Measurements from ENCODE around the gene RBM33.

Gene RBM33

DNA sequence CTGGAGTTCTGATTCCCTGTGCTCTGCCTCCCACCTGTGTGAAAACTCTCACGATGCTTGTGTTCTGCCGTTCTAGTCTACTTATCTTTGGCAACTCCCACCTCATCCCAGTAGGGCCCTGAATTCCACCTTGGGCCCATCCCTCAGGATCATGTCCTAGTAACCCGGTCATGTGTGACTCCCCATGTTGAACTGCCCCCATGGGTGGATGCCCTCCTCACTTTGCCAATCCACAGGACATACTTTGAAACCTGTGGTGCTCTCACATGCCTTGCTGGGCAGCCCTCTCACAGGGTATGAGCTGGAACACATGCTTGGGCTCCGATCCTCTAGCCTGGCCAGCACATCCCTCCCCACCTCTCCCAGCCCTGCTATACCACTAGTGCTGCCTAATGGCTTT is 3.8 kb upstream of the RBM33 start:
- DNase-seq (ENCODE audit: low read depth) = no peak
- TF ChIP-seq, protein P1, sequence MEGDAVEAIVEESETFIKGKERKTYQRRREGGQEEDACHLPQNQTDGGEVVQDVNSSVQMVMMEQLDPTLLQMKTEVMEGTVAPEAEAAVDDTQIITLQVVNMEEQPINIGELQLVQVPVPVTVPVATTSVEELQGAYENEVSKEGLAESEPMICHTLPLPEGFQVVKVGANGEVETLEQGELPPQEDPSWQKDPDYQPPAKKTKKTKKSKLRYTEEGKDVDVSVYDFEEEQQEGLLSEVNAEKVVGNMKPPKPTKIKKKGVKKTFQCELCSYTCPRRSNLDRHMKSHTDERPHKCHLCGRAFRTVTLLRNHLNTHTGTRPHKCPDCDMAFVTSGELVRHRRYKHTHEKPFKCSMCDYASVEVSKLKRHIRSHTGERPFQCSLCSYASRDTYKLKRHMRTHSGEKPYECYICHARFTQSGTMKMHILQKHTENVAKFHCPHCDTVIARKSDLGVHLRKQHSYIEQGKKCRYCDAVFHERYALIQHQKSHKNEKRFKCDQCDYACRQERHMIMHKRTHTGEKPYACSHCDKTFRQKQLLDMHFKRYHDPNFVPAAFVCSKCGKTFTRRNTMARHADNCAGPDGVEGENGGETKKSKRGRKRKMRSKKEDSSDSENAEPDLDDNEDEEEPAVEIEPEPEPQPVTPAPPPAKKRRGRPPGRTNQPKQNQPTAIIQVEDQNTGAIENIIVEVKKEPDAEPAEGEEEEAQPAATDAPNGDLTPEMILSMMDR (IDR thresholded peaks at IDR 0.05; ENCODE audit: control insufficient read depth, insufficient read depth, low read depth, low read length, missing control alignments) = no peak
- no peak overlapping the region for H3K4me3 ChIP-seq (ENCODE audit: control insufficient read depth, low read depth, low read length)

DNA sequence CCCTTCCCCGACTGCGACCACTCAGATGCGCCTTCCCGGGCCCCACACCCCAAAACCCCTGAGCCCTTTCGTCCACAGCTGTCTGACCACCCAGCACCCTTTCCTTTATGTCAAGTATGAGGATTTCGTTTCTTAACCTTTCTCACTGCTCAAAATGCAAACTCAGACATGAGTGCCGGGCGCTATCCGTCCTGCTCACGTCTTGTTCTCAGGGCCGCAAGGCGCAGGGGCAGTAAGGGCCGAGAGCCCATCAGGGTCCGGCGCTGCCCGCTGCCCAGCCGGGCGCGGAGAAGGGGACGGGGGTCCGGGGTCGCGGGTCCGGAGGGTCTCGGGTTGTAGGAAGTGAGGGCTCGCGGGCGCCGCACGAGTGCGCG is 670 bp upstream of the RBM33 start:
- peak overlapping the region; percentile 81 for H3K4me3 ChIP-seq (ENCODE audit: control insufficient read depth, low read depth, low read length)
- TF ChIP-seq, protein P1 (IDR thresholded peaks at IDR 0.05; ENCODE audit: control insufficient read depth, insufficient read depth, low read depth, low read length, missing control alignments) = no peak
- no peak for DNase-seq (ENCODE audit: low read depth)

DNA sequence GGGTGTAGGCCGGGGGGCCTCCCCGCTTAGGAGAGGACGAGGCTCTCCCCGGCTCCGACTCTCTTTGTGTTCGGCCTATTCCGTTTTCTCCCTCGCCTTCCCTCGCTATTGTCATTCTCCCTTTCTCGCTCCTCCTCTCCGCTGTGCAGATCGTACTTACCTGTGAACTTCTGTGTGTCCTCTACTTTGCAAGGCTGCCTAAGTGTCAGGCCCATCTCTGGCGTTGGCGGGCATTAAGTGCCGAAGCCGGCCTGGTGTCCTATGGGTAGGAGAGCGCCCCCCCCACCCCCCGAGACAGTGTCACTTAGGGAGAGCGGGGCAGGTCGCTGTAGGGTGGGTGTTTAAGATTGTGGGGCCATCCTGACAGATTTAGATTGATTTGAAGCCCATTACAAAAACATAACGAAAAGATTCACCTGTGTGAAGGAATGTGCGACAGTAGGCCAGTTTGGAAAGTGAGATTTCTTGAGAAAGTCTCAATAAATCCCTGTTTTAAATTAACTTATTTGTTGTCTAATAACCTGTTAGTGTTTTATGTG is 579 bp downstream of the RBM33 start:
- no peak for DNase-seq (ENCODE audit: low read depth)
- TF ChIP-seq, protein P1 (IDR thresholded peaks at IDR 0.05; ENCODE audit: control insufficient read depth, insufficient read depth, low read depth, low read length, missing control alignments) = no peak
- peak overlapping the region; percentile 81 for H3K4me3 ChIP-seq (ENCODE audit: control insufficient read depth, low read depth, low read length)

DNA sequence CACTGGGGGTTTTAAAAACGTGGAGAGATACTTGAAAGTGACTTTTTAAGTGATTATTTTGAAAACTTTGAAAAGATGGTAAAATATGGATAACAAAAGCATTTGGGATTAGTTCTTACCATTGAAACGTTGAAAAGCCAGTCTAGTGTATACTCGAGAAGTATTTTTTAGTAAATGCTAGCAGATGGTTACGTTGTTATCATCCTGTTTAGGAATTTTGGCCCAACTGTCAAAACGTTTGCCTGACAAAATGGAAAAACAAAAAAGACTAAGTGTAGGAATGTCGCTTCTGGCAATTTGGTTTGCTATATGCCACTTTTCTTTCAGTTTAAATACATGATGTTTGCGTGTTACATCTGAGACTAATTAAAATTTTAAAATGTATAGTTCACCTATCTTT is 1.2 kb downstream of the RBM33 start:
- no peak for DNase-seq (ENCODE audit: low read depth)
- TF ChIP-seq, protein P1 (IDR thresholded peaks at IDR 0.05; ENCODE audit: control insufficient read depth, insufficient read depth, low read depth, low read length, missing control alignments) = no peak
- peak overlapping the region; percentile 81 for H3K4me3 ChIP-seq (ENCODE audit: control insufficient read depth, low read depth, low read length)

DNA sequence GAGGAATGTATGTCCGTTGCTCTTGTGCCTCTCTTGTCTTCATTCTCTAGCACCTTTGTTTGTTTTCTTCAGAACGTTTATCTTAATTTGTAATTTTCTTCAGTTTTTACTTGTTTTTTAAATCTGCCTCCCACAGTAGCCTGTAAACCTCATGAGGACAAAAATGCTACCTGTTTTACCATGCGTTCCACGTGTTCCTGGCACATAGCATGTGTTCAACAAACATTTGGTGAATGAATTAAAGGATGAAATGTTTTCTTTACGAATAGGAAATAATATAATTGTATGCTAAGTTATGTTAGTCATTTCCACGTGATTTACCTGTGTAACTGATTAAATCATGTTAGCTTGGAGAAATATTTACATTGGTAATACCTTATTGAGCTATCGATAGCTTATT is 2.2 kb downstream of the RBM33 start:
- TF ChIP-seq, protein P1 (IDR thresholded peaks at IDR 0.05; ENCODE audit: control insufficient read depth, insufficient read depth, low read depth, low read length, missing control alignments) = no peak
- no peak overlapping the region for H3K4me3 ChIP-seq (ENCODE audit: control insufficient read depth, low read depth, low read length)
- DNase-seq (ENCODE audit: low read depth) = no peak

DNA sequence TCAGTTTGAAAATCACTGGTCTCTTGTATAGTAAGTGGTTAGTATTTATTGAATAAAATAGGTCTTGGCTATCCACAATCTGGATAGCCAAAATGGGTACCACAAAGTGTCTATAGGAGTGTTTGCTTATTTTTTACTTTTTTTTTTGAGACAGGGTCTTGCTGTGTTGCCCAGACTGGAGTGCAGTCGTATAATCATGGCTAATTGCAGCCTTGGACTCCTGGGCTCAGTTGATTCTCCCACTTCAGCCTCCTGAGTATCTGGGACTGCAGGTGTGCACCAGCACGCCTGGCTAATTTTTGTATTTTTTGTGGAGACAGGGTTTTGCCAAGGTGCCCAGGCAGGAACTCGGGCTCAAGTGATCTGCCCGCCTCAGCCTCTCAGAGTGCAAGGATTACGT is 2.8 kb downstream of the RBM33 start:
- DNase-seq (ENCODE audit: low read depth) = no peak
- TF ChIP-seq, protein P1 (IDR thresholded peaks at IDR 0.05; ENCODE audit: control insufficient read depth, insufficient read depth, low read depth, low read length, missing control alignments) = no peak
- no peak overlapping the region for H3K4me3 ChIP-seq (ENCODE audit: control insufficient read depth, low read depth, low read length)

DNA sequence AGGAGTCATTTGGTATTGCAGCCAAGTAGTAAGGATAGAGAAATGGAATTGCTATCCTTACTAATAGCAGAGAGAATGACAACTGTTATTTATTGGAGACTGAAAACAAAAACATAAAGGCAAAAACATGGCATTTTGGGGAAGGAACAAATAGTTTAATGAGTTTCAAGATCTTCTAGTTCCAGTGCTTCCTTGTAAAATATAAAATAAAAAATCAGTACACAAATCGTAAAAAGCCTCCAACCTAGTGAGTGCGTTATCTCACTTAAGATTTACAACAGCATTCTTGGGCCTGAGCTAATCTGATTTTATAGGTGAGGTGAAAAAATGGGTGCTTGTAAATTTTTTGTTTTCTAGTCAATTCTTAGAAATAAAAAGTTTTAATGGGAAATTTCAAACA is 3.3 kb downstream of the RBM33 start:
- no peak overlapping the region for H3K4me3 ChIP-seq (ENCODE audit: control insufficient read depth, low read depth, low read length)
- TF ChIP-seq, protein P1 (IDR thresholded peaks at IDR 0.05; ENCODE audit: control insufficient read depth, insufficient read depth, low read depth, low read length, missing control alignments) = no peak
- no peak for DNase-seq (ENCODE audit: low read depth)
